Esophagus muscularis mucosa (tissue), 4 donors: Measurements from ENCODE around the gene RAB7B. TPM values are rescaled to one million over a fixed set of nuclear protein-coding genes. Genes with fewer than 3 reads are reported as not detected.

Experiments used
- DNase-seq: peaks from one replicate; pipeline ENCODE4 v3.0.0-alpha.2; 2017; ENCODE audit errors: extremely low spot score
- H3K27ac ChIP-seq, 4 donors: fragments of 200-600 bp; sonication (generic); replicated peaks in 1 of 4; 1 replicate in 3 of 4; 2 replicates in 1 of 4; pipeline ENCODE4 v1.5.1; 2016 to 2019; ENCODE audit warnings: mild to moderate bottlenecking in 1 of 4
- H3K27me3 ChIP-seq, 4 donors: fragments of 200-600 bp; sonication (generic); one replicate each; pipeline versions ENCODE4 v1.5.1 to v1.6.0; 2016 to 2019
- H3K36me3 ChIP-seq, 4 donors: fragments of 200-600 bp; sonication (generic); one replicate each; pipeline ENCODE4 v1.5.1; 2016 to 2019
- H3K4me1 ChIP-seq, 4 donors: fragments of 200-600 bp; sonication (generic); one replicate each; pipeline ENCODE4 v1.5.1; 2016 to 2019
- H3K4me3 ChIP-seq, 4 donors: fragments of 200-600 bp; sonication (generic); 1 replicate in 2 of 4; 2 replicates in 2 of 4; pipeline ENCODE4 v1.5.1; 2016 to 2019; ENCODE audit warnings: mild to moderate bottlenecking in 4 of 4, moderate library complexity in 1 of 4
- H3K9me3 ChIP-seq, 4 donors: fragments of 200-600 bp; sonication (generic); 1 replicate in 3 of 4; 2 replicates in 1 of 4; pipeline ENCODE4 v1.5.1; 2016 to 2019
- CTCF ChIP-seq, 3 experiments: fragments of 200-600 bp in 2 of 3; fragments of 450-650 bp in 1 of 3; sonication (generic) in 2 of 3; IDR thresholded peaks; one replicate each; pipeline ENCODE4 v1.5.1; 2017 to 2019; ENCODE audit warnings: antibody characterized with exemption in 3 of 3, mild to moderate bottlenecking in 2 of 3, moderate library complexity in 1 of 3
- EP300 ChIP-seq: sonication (generic); formaldehyde crosslinking; IDR thresholded peaks from one replicate; pipeline ENCODE4 v1.6.1; 2017; ENCODE audit warnings: antibody characterized with exemption
- POLR2A ChIP-seq: fragments of 450-650 bp; IDR thresholded peaks from one replicate; pipeline ENCODE4 v1.6.1; 2017; ENCODE audit warnings: antibody characterized with exemption, moderate library complexity, mild to moderate bottlenecking, low read depth
- POLR2AphosphoS5 ChIP-seq, 2 donors: sonication (generic); formaldehyde crosslinking; IDR thresholded peaks; one replicate each; pipeline ENCODE4 v1.6.1; 2017; ENCODE audit warnings: antibody characterized with exemption in 2 of 2
- WGBS: methylation state at CpG from one replicate; pipeline ENCODE4 v1.1.5; 2018; 5-methylcytosine and 5-hydroxymethylcytosine counted together
- intact Hi-C: fragments of 100-400 bp; cut with DNase I; formaldehyde crosslinking; loops from one replicate; pipeline ENCODE4 v1.15.1; 2023
- total RNA-seq, 4 donors: library from RNA; depleted of rRNA; stranded (reverse); fragments of >200 nt; gene quantifications; one replicate each; pipeline versions ENCODE4 v1.1.0 to v1.2.1, GENCODE V29; 2016

The RAB7B gene
- total RNA-seq, 4 donors from 2014 or later = 0.32 to 2.5 (median 1.8) TPM

DNA sequence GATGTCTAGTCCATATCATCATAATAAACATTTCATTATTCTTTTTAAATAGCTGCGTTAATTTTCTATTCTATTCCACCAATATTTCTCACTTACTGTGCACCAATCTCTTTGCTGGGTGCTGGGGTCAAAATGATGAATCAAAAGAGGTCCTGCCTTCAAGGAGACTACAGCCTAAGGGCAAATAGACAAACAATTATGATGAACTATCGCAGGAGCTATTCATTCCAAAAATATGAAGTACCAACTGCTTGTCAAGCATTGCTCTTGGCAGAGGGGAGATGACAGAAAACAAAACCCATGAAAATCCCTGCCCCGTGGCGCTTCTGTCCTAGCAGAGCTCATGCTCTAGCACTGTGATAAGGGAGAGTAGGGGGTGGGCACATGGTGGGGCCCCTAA lies 31.1 kb downstream of the RAB7B start:
- H3K27me3 ChIP-seq = peaks cover 0 to 5% (median 0%) of the 10 kb centered on the region in 4 donors
- intact Hi-C loops = no loop called here

GRCh38 chr1:205971082-205971481 lies 32.1 kb downstream of the RAB7B start:
- WGBS = 85% methylated on average over 4 of the region's 4 CpGs
- Histone ChIP-seq H3K4me1 (peaks cover 0 to 11% (median 0%) of the 10 kb centered on the region in 4 donors), H3K9me3 (no peaks in the 10 kb centered on the region), H3K36me3 (no peaks in the 10 kb centered on the region), H3K27ac (no peak overlapping the region), H3K4me3 (no peak overlapping the region), H3K27me3 (peaks cover 0 to 5% (median 0%) of the 10 kb centered on the region in 4 donors)
- no peak for TF ChIP-seq POLR2A
- TF ChIP-seq CTCF (IDR thresholded peaks at IDR 0.05) = no peak
- TF ChIP-seq POLR2AphosphoS5 (IDR thresholded peaks at IDR 0.05) = no peak
- no peak for TF ChIP-seq EP300
- DNase-seq = no peak
- intact Hi-C loops = no loop called here

More for the DNA sequence above, 31.1 kb downstream of the RAB7B start:
- Histone ChIP-seq H3K36me3 (no peaks in the 10 kb centered on the region), H3K4me3 (no peak overlapping the region), H3K9me3 (no peaks in the 10 kb centered on the region), H3K4me1 (peaks cover 0 to 18% (median 2%) of the 10 kb centered on the region in 4 donors), H3K27ac (no peak overlapping the region)
- 88% methylated on average over 4 of the region's 4 CpGs for WGBS
- TF ChIP-seq POLR2A (no peak), CTCF (IDR thresholded peaks at IDR 0.05) (no peak), EP300 (no peak), POLR2AphosphoS5 (IDR thresholded peaks at IDR 0.05) (no peak)
- no peak for DNase-seq

DNA sequence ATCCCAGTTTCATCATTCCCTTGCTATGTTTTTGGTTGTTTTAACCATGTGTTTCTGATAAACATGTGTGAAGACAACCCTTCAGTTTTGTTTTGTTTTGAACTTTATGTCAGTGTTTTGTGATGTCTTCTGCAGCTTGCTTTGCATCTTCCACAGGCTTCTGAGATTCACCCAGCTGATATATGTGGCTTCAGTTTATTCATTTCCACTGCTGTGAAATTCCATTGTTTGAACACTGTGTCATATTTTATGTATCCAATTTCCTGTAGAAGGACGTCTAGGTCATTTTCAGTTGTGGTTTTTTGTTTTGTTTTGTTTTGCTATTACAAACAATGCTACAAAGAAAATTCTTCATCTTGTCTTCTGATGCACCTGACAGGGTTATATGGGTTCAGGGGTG lies 32.7 kb downstream of the RAB7B start:
- no peak for DNase-seq
- Histone ChIP-seq H3K4me1 (peaks cover 0 to 5% (median 0%) of the 10 kb centered on the region in 4 donors), H3K27ac (no peak overlapping the region), H3K36me3 (no peaks in the 10 kb centered on the region), H3K27me3 (no peaks in the 10 kb centered on the region), H3K4me3 (no peak overlapping the region), H3K9me3 (no peaks in the 10 kb centered on the region)
- 37% methylated on average over 1 of the region's 1 CpG for WGBS
- intact Hi-C loops = no loop called here
- no peak for TF ChIP-seq POLR2AphosphoS5 (IDR thresholded peaks at IDR 0.05)
- TF ChIP-seq EP300 = no peak
- no peak for TF ChIP-seq CTCF (IDR thresholded peaks at IDR 0.05)
- no peak for TF ChIP-seq POLR2A

- Histone ChIP-seq H3K27me3 (no peaks in the 10 kb centered on the region), H3K27ac (no peak overlapping the region), H3K4me3 (no peak overlapping the region), H3K36me3 (no peaks in the 10 kb centered on the region), H3K9me3 (no peaks in the 10 kb centered on the region), H3K4me1 (no peaks in the 10 kb centered on the region)
- 86% methylated on average over 8 of the region's 8 CpGs for WGBS
- intact Hi-C loops = no loop called here
- TF ChIP-seq EP300 (no peak), POLR2AphosphoS5 (IDR thresholded peaks at IDR 0.05) (no peak), CTCF (IDR thresholded peaks at IDR 0.05) (no peak), POLR2A (no peak)
- no peak for DNase-seq
Measured at GRCh38 chr1:205969229-205969628, 34.0 kb downstream of the RAB7B start.
